Gastrocnemius medialis (tissue), 4 donors: ENCODE measurements around the gene WNT3A. TPM values are rescaled to one million over a fixed set of nuclear protein-coding genes. Genes with fewer than 3 reads are reported as not detected.
A peak's percentile ranks its signal among the peaks of the same experiment; 100 is the strongest.

Experiments
- ATAC-seq, 2 donors: fragments of 150-250 bp; one replicate each; pipeline ENCODE4 v1.9.1; 2016
- DNase-seq, 2 donors: peaks; one replicate each; pipeline ENCODE4 v3.0.0-alpha.2; 2019
- H3K27ac ChIP-seq, 4 donors: fragments of 200-600 bp; sonication (generic); 1 replicate in 1 of 4; 2 replicates in 3 of 4; pipeline ENCODE4 v1.5.1; 2016 to 2018; ENCODE audit warnings: mild to moderate bottlenecking in 2 of 4, moderate library complexity in 1 of 4
- H3K27me3 ChIP-seq, 3 donors: fragments of 200-600 bp; sonication (generic) in 2 of 3; 1 replicate in 1 of 3; 2 replicates in 2 of 3; pipeline versions ENCODE4 v1.5.1 to v1.6.0; 2016 to 2019; ENCODE audit warnings: mild to moderate bottlenecking in 1 of 3, moderate library complexity in 1 of 3
- H3K36me3 ChIP-seq, 2 donors: fragments of 200-600 bp; sonication (generic) in 1 of 2; one replicate each; pipeline ENCODE4 v1.5.1; 2017 to 2018
- H3K4me1 ChIP-seq, 2 donors: fragments of 200-600 bp; sonication (generic) in 1 of 2; one replicate each; pipeline ENCODE4 v1.5.1; 2016 to 2017; ENCODE audit warnings: mild to moderate bottlenecking in 2 of 2
- H3K4me3 ChIP-seq, 4 donors: fragments of 200-600 bp; sonication (generic) in 3 of 4; 1 replicate in 1 of 4; 2 replicates in 3 of 4; pipeline ENCODE4 v1.5.1; 2016 to 2019; ENCODE audit warnings: mild to moderate bottlenecking in 2 of 4
- H3K9me3 ChIP-seq, 3 donors: fragments of 200-600 bp; sonication (generic) in 2 of 3; 1 replicate in 1 of 3; 2 replicates in 2 of 3; pipeline ENCODE4 v1.5.1; 2016 to 2019
- POLR2A ChIP-seq, 2 donors: fragments of 450-650 bp; IDR thresholded peaks; one replicate each; pipeline ENCODE4 v1.6.1; 2017; ENCODE audit warnings: antibody characterized with exemption in 2 of 2, mild to moderate bottlenecking in 2 of 2, moderate library complexity in 2 of 2
- in situ Hi-C, 4 donors: fragments of 200-750 bp; cut with MboI; loops; one replicate each; pipeline versions ENCODE4 v1.15.0 to v1.8.0; 2017; ENCODE audit warnings: low sequenced_read_pairs in 4 of 4
- intact Hi-C: fragments of 100-400 bp; cut with DNase I; formaldehyde crosslinking; loops from one replicate; pipeline ENCODE4 v1.15.1; 2023; ENCODE audit warnings: low total_unique reads
- total RNA-seq, 4 donors: library from RNA; depleted of rRNA; stranded (reverse); fragments of >200 nt; gene quantifications; one replicate each; pipeline versions ENCODE4 v1.1.0 to v1.2.3, GENCODE V29; 2016
- TF ChIP-seq, protein P1 (sequence below), 5 experiments: fragments of 450-650 bp in 3 of 5; fragments of 200-600 bp in 2 of 5; sonication (generic) in 2 of 5; IDR thresholded peaks in 4 of 5; conservative IDR thresholded peaks in 1 of 5; 1 replicate in 4 of 5; 2 replicates in 1 of 5; pipeline ENCODE4 v1.5.1; 2016 to 2019; ENCODE audit warnings: antibody characterized with exemption in 5 of 5, mild to moderate bottlenecking in 3 of 5, moderate library complexity in 3 of 5

Gene WNT3A
- total RNA-seq, 4 donors from 2014 or later = not detected

DNA sequence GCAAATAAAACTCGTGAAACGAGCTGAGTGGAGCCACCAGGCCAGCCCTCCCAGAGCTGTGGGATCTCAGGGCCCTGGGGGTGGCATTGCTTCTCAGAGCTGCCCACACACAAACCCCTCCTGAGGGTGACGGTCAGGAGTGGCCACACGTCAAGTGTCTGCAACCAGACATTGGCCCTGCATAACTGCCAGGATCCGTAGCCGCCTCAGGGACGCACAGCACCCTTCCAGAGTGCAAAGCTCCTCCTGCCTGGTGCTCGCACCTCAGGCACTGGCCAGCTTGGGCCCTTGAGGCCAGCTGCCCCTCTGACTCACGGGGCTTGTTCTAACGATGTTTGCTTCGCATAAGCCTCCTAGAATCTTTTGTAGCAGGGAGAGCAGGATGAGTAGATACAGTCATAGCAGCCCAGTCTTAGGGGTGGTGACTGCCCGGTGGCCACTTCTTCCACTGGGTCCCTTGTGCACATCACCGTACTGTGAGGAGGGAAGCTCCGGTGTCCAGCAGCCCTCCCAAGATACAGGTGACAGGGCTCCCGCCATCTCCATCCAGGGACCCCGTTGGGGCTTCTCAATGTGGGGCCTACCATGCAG lies 5.0 kb downstream of the WNT3A start:
- in situ Hi-C loops (no loop called here), intact Hi-C loops (no loop called here)
- H3K36me3 ChIP-seq = no peaks in the 10 kb centered on the region
- ATAC-seq (no peak), DNase-seq (peak in 1 of 2 donors; percentile 6)
- TF ChIP-seq, protein P1, sequence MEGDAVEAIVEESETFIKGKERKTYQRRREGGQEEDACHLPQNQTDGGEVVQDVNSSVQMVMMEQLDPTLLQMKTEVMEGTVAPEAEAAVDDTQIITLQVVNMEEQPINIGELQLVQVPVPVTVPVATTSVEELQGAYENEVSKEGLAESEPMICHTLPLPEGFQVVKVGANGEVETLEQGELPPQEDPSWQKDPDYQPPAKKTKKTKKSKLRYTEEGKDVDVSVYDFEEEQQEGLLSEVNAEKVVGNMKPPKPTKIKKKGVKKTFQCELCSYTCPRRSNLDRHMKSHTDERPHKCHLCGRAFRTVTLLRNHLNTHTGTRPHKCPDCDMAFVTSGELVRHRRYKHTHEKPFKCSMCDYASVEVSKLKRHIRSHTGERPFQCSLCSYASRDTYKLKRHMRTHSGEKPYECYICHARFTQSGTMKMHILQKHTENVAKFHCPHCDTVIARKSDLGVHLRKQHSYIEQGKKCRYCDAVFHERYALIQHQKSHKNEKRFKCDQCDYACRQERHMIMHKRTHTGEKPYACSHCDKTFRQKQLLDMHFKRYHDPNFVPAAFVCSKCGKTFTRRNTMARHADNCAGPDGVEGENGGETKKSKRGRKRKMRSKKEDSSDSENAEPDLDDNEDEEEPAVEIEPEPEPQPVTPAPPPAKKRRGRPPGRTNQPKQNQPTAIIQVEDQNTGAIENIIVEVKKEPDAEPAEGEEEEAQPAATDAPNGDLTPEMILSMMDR (IDR thresholded peaks at IDR 0.05 in 4 of 5, conservative IDR thresholded peaks at IDR 0.05 in 1 of 5) = no peak
- TF ChIP-seq POLR2A (IDR thresholded peaks at IDR 0.05) = no peak
- no peak overlapping the region for H3K27ac ChIP-seq
- peaks cover 22 to 25% (median 25%) of the 10 kb centered on the region in 3 donors for H3K27me3 ChIP-seq
- H3K4me1 ChIP-seq = no peaks in the 10 kb centered on the region
- H3K9me3 ChIP-seq = no peaks in the 10 kb centered on the region
- no peak overlapping the region for H3K4me3 ChIP-seq

DNA sequence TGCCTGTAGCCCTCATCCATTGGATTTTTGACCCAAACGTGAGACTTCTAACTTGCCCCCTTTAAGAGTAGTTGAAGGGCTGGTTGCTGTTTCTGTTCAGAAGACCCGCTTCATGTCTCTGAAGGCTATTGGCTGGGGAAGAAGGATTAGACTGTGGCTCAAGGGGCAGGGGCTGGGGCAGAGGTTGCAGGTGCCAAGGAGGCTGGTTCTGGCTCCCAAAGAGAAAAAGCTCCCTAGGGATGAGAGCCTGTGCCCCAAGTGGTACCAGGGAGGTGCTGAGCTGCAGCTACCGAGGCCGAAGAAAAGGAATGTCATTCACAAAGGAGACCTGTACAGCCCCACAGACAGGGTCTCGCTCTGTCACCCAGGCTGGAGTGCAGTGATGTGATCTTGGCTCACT lies 5.8 kb downstream of the WNT3A start:
- Histone ChIP-seq H3K27me3 (peaks cover 16 to 21% (median 19%) of the 10 kb centered on the region in 3 donors), H3K9me3 (no peaks in the 10 kb centered on the region), H3K36me3 (no peaks in the 10 kb centered on the region), H3K4me3 (no peak overlapping the region), H3K27ac (no peak overlapping the region), H3K4me1 (no peaks in the 10 kb centered on the region)
- TF ChIP-seq, protein P1 (IDR thresholded peaks at IDR 0.05 in 4 of 5, conservative IDR thresholded peaks at IDR 0.05 in 1 of 5) = no peak
- no peak for TF ChIP-seq POLR2A (IDR thresholded peaks at IDR 0.05)
- ATAC-seq (no peak), DNase-seq (peak in 1 of 2 donors; percentile 4)
- in situ Hi-C loops (no loop called here), intact Hi-C loops (no loop called here)

DNA sequence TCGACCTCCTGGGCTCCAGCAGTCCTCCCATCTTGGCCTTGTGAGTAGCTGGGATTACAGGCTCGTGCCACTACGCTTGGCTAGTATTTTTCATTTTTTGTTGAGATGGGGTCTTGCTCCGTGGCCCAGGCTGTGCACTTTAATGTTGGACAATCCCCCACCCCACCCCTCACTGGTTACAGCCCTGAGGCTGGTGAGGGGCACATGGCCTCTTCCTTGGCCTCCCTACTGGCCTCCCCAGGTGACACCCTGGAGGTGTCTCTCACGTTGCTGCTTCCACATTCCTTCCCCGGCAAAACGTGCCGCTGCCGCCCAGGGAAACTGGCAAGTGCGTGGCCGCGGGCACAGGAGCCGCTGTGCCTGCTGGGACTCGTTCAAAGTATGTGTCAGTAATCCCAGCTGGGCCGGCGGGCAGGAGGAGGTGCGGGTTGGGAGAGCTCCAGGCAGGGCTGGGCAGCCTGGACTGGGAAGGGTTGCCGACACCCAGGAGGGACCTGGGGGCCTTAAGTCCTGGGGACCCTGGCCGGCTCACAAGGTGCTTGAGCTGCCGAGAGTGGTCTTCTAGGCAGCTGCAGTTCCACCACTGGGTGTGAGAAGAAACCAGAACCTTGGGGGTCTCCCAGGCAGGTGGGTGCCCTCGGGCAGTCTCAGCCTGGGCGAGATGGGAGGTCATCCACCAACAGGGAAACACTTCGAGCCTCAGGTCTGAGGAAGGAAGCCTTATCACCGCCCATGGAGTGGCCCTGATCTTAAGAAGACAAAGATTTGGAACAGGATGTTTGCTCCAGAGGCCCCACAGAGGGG lies 6.5 kb downstream of the WNT3A start:
- peaks cover 8 to 13% (median 11%) of the 10 kb centered on the region in 3 donors for H3K27me3 ChIP-seq
- peak in 1 of 2 donors; percentile 62 for ATAC-seq
- no peak overlapping the region for H3K27ac ChIP-seq
- H3K36me3 ChIP-seq = no peaks in the 10 kb centered on the region
- intact Hi-C loops (no loop called here), in situ Hi-C loops (no loop called here)
- peak in 1 of 2 donors; percentile 26 for DNase-seq
- H3K4me1 ChIP-seq = no peaks in the 10 kb centered on the region
- TF ChIP-seq, protein P1 (IDR thresholded peaks at IDR 0.05 in 4 of 5, conservative IDR thresholded peaks at IDR 0.05 in 1 of 5) = no peak
- no peak for TF ChIP-seq POLR2A (IDR thresholded peaks at IDR 0.05)
- no peak overlapping the region for H3K4me3 ChIP-seq
- no peaks in the 10 kb centered on the region for H3K9me3 ChIP-seq

- no peak for ATAC-seq
- TF ChIP-seq, protein P1 (IDR thresholded peaks at IDR 0.05 in 4 of 5, conservative IDR thresholded peaks at IDR 0.05 in 1 of 5) = no peak
- no peak for TF ChIP-seq POLR2A (IDR thresholded peaks at IDR 0.05)
- H3K4me3 ChIP-seq = no peak overlapping the region
- in situ Hi-C loops = no loop called here
- peak in 1 of 2 donors; percentile 9 for DNase-seq
- H3K36me3 ChIP-seq = no peaks in the 10 kb centered on the region
- H3K27ac ChIP-seq = no peak overlapping the region
- H3K27me3 ChIP-seq = peaks cover 0 to 5% (median 2%) of the 10 kb centered on the region in 3 donors
- H3K9me3 ChIP-seq = no peaks in the 10 kb centered on the region
- no peaks in the 10 kb centered on the region for H3K4me1 ChIP-seq
- intact Hi-C loops = no loop called here
These were observed 7.4 kb downstream of the WNT3A start for GRCh38 chr1:228013935-228014930.
